Keratinocyte (primary cell): ENCODE results near the gene DDX31. TPM values are rescaled to one million over a fixed set of nuclear protein-coding genes. Genes with fewer than 3 reads are reported as not detected.

Experiments used
- DNase-seq: peaks from one replicate; pipeline ENCODE4 v3.0.0-alpha.2; 2011; ENCODE audit warnings: low read depth, missing footprints, low spot score
- FAIRE-seq: peaks from 2 replicates; lab custom pipeline; 2011; peaks lifted over from hg19 to GRCh38; lab: Jason Lieb, UNC
- H2AFZ ChIP-seq: 2 replicates; pipeline ENCODE4 v1.6.0; 2012; ENCODE audit warnings: low read length, control low read depth, inconsistent platforms; ENCODE audit not compliant: control insufficient read depth
- H3K27ac ChIP-seq: 2 replicates; pipeline ENCODE4 v1.5.1; 2011; ENCODE audit warnings: low read length; ENCODE audit not compliant: control insufficient read depth, insufficient read depth
- H3K27me3 ChIP-seq: 3 replicates; pipeline ENCODE4 v1.6.0; 2011; ENCODE audit warnings: low read length; ENCODE audit not compliant: control insufficient read depth, insufficient read depth; ENCODE audit errors: extremely low read depth
- H3K36me3 ChIP-seq, 2 experiments: 2 replicates in 1 of 2; 3 replicates in 1 of 2; pipeline ENCODE4 v1.5.1; 2011; ENCODE audit warnings: low read length in 2 of 2, mild to moderate bottlenecking in 1 of 2; ENCODE audit not compliant: control insufficient read depth in 2 of 2, insufficient read depth in 2 of 2; ENCODE audit errors: extremely low read depth in 1 of 2
- H3K4me1 ChIP-seq: 3 replicates; pipeline ENCODE4 v1.5.1; 2011; ENCODE audit warnings: low read length; ENCODE audit not compliant: control insufficient read depth, insufficient read depth; ENCODE audit errors: extremely low read depth
- H3K4me2 ChIP-seq: 3 replicates; pipeline ENCODE4 v1.6.0; 2011; ENCODE audit warnings: low read depth, low read length; ENCODE audit not compliant: control insufficient read depth, insufficient read depth; ENCODE audit errors: extremely low read depth
- H3K4me3 ChIP-seq, 3 experiments: fragments of 200-600 bp in 1 of 3; sonication (generic) in 1 of 3; 2 replicates in 2 of 3; 3 replicates in 1 of 3; pipeline ENCODE4 v1.5.1; 2011 to 2016; ENCODE audit warnings: low read length in 3 of 3, mild to moderate bottlenecking in 3 of 3, control low read depth in 2 of 3, inconsistent platforms in 1 of 3, low read depth in 1 of 3, mixed read lengths in 1 of 3, mixed run types in 1 of 3, moderate library complexity in 1 of 3; ENCODE audit not compliant: control insufficient read depth in 2 of 3, insufficient read depth in 2 of 3; ENCODE audit errors: extremely low read depth in 1 of 3
- H3K79me2 ChIP-seq: 2 replicates; pipeline ENCODE4 v1.6.0; 2012; ENCODE audit warnings: low read length; ENCODE audit not compliant: control insufficient read depth, insufficient read depth
- H3K9ac ChIP-seq: 3 replicates; pipeline ENCODE4 v1.6.0; 2011; ENCODE audit warnings: low read length; ENCODE audit not compliant: control insufficient read depth, insufficient read depth; ENCODE audit errors: extremely low read depth
- H3K9me1 ChIP-seq: 3 replicates; pipeline ENCODE4 v1.6.0; 2011; ENCODE audit warnings: low read length; ENCODE audit not compliant: control insufficient read depth, insufficient read depth; ENCODE audit errors: extremely low read depth
- H3K9me3 ChIP-seq: 2 replicates; pipeline ENCODE4 v1.5.1; 2012; ENCODE audit warnings: low read depth, low read length; ENCODE audit not compliant: control insufficient read depth
- H4K20me1 ChIP-seq: 3 replicates; pipeline ENCODE4 v1.6.0; 2011; ENCODE audit warnings: low read length; ENCODE audit not compliant: control insufficient read depth, insufficient read depth; ENCODE audit errors: extremely low read depth
- CTCF ChIP-seq, 3 experiments: IDR thresholded peaks in 1 of 3; conservative IDR thresholded peaks in 1 of 3; optimal IDR thresholded peaks in 1 of 3; 2 replicates in 2 of 3; 3 replicates in 1 of 3; pipeline versions ENCODE3 to v1.5.1; 2011; ENCODE audit warnings: low read length in 3 of 3, mild to moderate bottlenecking in 3 of 3, moderate library complexity in 2 of 3, control low read depth in 1 of 3, inconsistent platforms in 1 of 3; ENCODE audit not compliant: insufficient read depth in 2 of 3; ENCODE audit errors: extremely low read depth in 1 of 3
- EZH2 ChIP-seq: IDR thresholded peaks from one replicate; pipeline ENCODE4 v1.6.1; 2012; ENCODE audit warnings: inconsistent platforms, mild to moderate bottlenecking, low read length, moderate library complexity
- dilution Hi-C: fragments of 300-500 bp; cut with MboI; formaldehyde crosslinking; loops from one replicate; pipeline ENCODE4 v1.7.0; 2020; ENCODE audit warnings: low sequenced_read_pairs; ENCODE audit not compliant: extremely low pct_ligation_motif_present
- polyA plus RNA-seq, 5 experiments: library from polyadenylated mRNA; depleted of rRNA in 3 of 5; stranded (reverse) in 3 of 5; stranded (forward) in 1 of 5; unstranded in 1 of 5; fragments of >200 nt; gene quantifications; 1 replicate in 1 of 5; 2 replicates in 3 of 5; 3 replicates in 1 of 5; pipeline versions ENCODE4 v1.2.1 to v1.2.3, GENCODE V29; 2011 to 2012; ENCODE audit warnings: missing spikeins in 2 of 5, low read depth in 1 of 5, low replicate concordance in 1 of 5

DDX31 gene
- polyA plus RNA-seq, 1 donor (not counting 4 experiments of a cell fraction or from before 2014, with no cell fraction given), result 21.0 TPM

DNA sequence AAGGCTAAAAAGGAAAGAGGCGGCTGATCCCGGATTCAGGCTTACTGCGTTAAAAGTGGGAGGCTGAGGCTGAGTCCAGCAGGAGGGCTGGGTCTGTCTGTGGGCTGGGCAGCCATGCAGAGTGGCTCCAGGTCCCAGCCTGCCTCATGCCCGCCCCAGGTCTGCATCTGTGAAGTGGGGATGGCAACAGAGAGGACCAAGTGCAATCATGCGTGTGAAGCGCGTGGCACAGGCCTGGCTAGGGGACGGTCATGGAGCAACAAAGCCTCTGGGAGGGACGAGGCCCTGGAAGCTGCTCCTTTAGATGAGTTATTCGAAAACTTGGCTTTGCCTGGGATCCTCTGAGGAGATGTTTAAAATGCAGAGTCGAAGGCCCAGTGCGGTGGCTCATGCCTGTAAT is 117.7 kb downstream of the DDX31 start:
- dilution Hi-C loops, result no loop called here
- Histone ChIP-seq H3K27ac (no peak overlapping the region), H3K9me3 (no peaks in the 10 kb centered on the region), H3K4me3 (no peak overlapping the region), H3K4me1 (no peaks in the 10 kb centered on the region), H3K79me2 (no peaks in the 10 kb centered on the region), H3K4me2 (no peak overlapping the region), H3K27me3 (peaks cover 20% of the 10 kb centered on the region), H4K20me1 (no peaks in the 10 kb centered on the region), H3K9ac (no peak overlapping the region), H3K36me3 (no peaks in the 10 kb centered on the region), H2AFZ (no peak overlapping the region), H3K9me1 (no peaks in the 10 kb centered on the region)
- no peak for FAIRE-seq
- no peak for DNase-seq
- no peak for TF ChIP-seq CTCF (optimal IDR thresholded peaks at IDR 0.05 in 1 of 3, IDR thresholded peaks at IDR 0.05 in 1 of 3, conservative IDR thresholded peaks at IDR 0.05 in 1 of 3; ENCODE audit: extremely low read depth in 1 of 3, insufficient read depth in 2 of 3, low read length in 3 of 3)
- no peak for TF ChIP-seq EZH2

DNA sequence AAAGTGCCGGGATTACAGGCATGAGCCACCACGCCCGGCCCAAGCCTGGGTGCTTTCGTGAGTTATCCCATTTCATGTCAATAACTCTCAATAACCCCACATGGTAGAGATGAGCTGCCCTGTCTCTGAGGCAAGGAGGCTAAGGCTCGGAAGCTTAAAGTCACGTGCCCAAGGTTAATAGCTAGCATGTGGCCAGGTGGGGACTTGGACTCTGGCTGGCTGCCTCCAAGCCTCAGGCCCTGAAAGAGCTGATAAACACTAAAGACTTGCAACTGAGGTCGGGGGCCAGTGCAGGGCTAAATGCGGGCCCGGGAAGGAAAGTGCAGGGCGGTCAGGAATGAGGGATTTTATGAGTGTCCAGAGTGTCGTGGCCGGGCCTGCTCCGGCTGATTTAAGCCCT is 118.2 kb downstream of the DDX31 start:
- no peak for DNase-seq
- H3K27me3 ChIP-seq, result peaks cover 19% of the 10 kb centered on the region
- FAIRE-seq, result no peak

More for the DNA sequence above, 118.2 kb downstream of the DDX31 start:
- Histone ChIP-seq H3K9me3 (no peaks in the 10 kb centered on the region), H3K9me1 (no peaks in the 10 kb centered on the region), H3K4me1 (no peaks in the 10 kb centered on the region), H3K36me3 (no peaks in the 10 kb centered on the region), H3K27ac (no peak overlapping the region), H3K4me2 (no peak overlapping the region), H4K20me1 (no peaks in the 10 kb centered on the region), H3K4me3 (no peak overlapping the region), H3K79me2 (no peaks in the 10 kb centered on the region), H2AFZ (no peak overlapping the region), H3K9ac (no peak overlapping the region)
- TF ChIP-seq CTCF (optimal IDR thresholded peaks at IDR 0.05 in 1 of 3, IDR thresholded peaks at IDR 0.05 in 1 of 3, conservative IDR thresholded peaks at IDR 0.05 in 1 of 3; ENCODE audit: extremely low read depth in 1 of 3, insufficient read depth in 2 of 3, low read length in 3 of 3) (no peak), EZH2 (no peak)
- dilution Hi-C loops, result no loop called here
